NAMALWA (cell line): ENCODE data around the gene KRTAP5-5.

ENCODE experiments used
- DNase-seq: peaks from one replicate; pipeline ENCODE4 v3.0.0-alpha.2; 2015; ENCODE audit warnings: low spot score

KRTAP5-5 gene

DNA sequence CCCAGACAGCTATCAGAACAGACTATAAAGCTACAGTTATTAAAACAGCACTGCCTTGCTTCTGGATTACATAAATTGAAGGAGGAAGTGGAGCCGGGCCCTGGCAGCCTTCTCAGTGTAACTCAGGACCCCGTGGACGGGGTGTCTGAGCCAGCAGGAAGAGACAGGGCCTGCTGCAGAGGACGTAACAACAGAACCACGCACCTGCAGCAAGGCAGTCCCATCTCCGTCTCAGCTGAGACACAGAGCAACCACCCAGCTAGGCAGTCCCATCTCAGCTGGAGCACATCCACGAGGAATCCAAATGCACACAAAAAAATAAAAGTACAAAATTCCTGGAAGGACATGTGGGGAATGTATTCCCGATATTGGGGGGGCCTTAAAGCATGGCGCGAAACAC, 50.3 kb downstream of the KRTAP5-5 start:
- DNase-seq, result no peak
